Measurements from ENCODE around the gene RPL21. TPM values are rescaled to one million over a fixed set of nuclear protein-coding genes. Genes with fewer than 3 reads are reported as not detected.
A peak's percentile ranks its signal among the peaks of the same experiment; 100 is the strongest.

Gene RPL21
- total and polyA plus RNA-seq, 2 donors (not counting 1 experiment from before 2014, with no cell fraction given) = 1,937 to 2,245 TPM

DNA sequence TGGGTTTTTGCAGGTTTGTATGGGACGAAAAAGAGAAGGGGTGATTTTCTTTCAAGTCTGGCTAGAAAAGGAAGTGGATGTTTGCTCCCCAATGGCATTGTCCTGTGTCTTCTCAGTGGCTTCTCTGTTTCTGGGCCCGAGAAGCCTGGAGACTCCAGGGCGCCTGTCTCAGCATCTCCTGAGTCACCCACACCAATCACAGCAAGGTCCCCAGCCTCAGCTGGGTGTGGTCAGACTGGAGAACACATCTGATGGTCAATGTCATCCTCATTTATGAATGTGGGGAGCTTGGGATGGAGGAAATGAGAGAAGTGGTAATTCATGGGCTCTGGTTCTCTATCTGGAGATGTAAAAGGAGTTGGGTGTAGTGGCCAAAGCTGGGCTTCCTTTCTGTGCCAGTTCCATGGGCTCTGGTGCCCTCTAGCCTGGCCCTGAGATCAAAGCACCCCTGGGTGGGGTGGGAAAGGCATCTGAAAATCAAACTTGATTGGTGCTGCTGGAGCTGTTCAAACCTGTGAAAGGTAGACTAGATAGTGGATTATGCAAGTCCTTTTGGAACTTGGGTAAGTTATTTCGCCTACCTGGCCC lies 32.6 kb downstream of the RPL21 start:
- Mint-ChIP-seq H3K27me3 (no peaks in the 10 kb centered on the region), H3K9me3 (ENCODE audit: insufficient read depth) (no peaks in the 10 kb centered on the region), H3K4me3 (no peak overlapping the region), H3K27ac (no peak overlapping the region), H3K4me1 (peaks cover 5% of the 10 kb centered on the region)
- ChIA-PET POLR2A (no interaction called here), CTCF (interaction anchor here (0.5 to 3.6 kb wide), 7 partner anchors 19 to 543 kb away, joined by 3 to 47 read pairs (median 3); no protein-coding TSS in a partner anchor)
- no peak overlapping the region for H3K4me3 ChIP-seq (ENCODE audit: control extremely low read depth in 1 of 5, extremely low read depth in 1 of 5, insufficient read depth in 1 of 5, low read depth in 2 of 5, low read length in 4 of 5)
- WGBS (ENCODE audit: insufficient coverage) = 100% methylated on average over 3 of the region's 4 CpGs
- no peaks in the 10 kb centered on the region for H3K9me3 ChIP-seq (ENCODE audit: control extremely low read depth in 1 of 3, control insufficient read depth in 2 of 3, insufficient read depth in 1 of 3, low read length in 2 of 3)
- DNase-seq (peak; percentile 47), ATAC-seq (ENCODE audit: low read depth) (peak; percentile 47)
- no peaks in the 10 kb centered on the region for H3K79me2 ChIP-seq (ENCODE audit: control insufficient read depth, insufficient read depth, low read length)
- H3K27me3 ChIP-seq (replicated peaks in 1 of 4; ENCODE audit: control extremely low read depth in 1 of 4, control insufficient read depth in 3 of 4, insufficient read depth in 4 of 4, low read length in 3 of 4) = no peaks in the 10 kb centered on the region
- H3K9ac ChIP-seq (ENCODE audit: low read length) = no peak overlapping the region
- H2AFZ ChIP-seq (ENCODE audit: insufficient read depth, low read depth, low read length, poor library complexity, severe bottlenecking) = no peak overlapping the region
- intact Hi-C loops (cut with micrococcal nuclease) = loop anchor here (1.0 kb wide), 1 partner anchor 299 kb away; no protein-coding TSS in a partner anchor
- no peak overlapping the region for H3K27ac ChIP-seq (ENCODE audit: low read length in 2 of 2)
- no peak overlapping the region for H3K4me2 ChIP-seq (replicated peaks; ENCODE audit: low read depth, low read length, poor library complexity, severe bottlenecking)
- peaks cover 0 to 1% of the 10 kb centered on the region in 2 donors for H3K4me1 ChIP-seq (ENCODE audit: control insufficient read depth in 2 of 2, insufficient read depth in 2 of 2, low read length in 2 of 2)
- H3K36me3 ChIP-seq (replicated peaks in 1 of 2; ENCODE audit: control extremely low read depth in 1 of 2, control insufficient read depth in 1 of 2, extremely low read depth in 1 of 2, insufficient read depth in 2 of 2, low read length in 1 of 2) = no peaks in the 10 kb centered on the region
- TF ChIP-seq EZH2 (IDR thresholded peaks at IDR 0.05; ENCODE audit: borderline replicate concordance, insufficient read depth, low read depth, low read length, poor library complexity, severe bottlenecking) = no peak
- TF ChIP-seq, protein P1, sequence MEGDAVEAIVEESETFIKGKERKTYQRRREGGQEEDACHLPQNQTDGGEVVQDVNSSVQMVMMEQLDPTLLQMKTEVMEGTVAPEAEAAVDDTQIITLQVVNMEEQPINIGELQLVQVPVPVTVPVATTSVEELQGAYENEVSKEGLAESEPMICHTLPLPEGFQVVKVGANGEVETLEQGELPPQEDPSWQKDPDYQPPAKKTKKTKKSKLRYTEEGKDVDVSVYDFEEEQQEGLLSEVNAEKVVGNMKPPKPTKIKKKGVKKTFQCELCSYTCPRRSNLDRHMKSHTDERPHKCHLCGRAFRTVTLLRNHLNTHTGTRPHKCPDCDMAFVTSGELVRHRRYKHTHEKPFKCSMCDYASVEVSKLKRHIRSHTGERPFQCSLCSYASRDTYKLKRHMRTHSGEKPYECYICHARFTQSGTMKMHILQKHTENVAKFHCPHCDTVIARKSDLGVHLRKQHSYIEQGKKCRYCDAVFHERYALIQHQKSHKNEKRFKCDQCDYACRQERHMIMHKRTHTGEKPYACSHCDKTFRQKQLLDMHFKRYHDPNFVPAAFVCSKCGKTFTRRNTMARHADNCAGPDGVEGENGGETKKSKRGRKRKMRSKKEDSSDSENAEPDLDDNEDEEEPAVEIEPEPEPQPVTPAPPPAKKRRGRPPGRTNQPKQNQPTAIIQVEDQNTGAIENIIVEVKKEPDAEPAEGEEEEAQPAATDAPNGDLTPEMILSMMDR (IDR thresholded peaks at IDR 0.05) = peak; percentile 28
- no peaks in the 10 kb centered on the region for H4K20me1 ChIP-seq (ENCODE audit: control insufficient read depth, insufficient read depth, low read length, poor library complexity, severe bottlenecking)

GRCh38 chr13:27288392-27288791 lies 37.0 kb downstream of the RPL21 start:
- no peak for ATAC-seq (ENCODE audit: low read depth)
- ChIA-PET CTCF (no interaction called here), POLR2A (no interaction called here)
- no peaks in the 10 kb centered on the region for H3K79me2 ChIP-seq (ENCODE audit: control insufficient read depth, insufficient read depth, low read length)
- no peak overlapping the region for H3K9ac ChIP-seq (ENCODE audit: low read length)
- H3K27me3 ChIP-seq (replicated peaks in 1 of 4; ENCODE audit: control extremely low read depth in 1 of 4, control insufficient read depth in 3 of 4, insufficient read depth in 4 of 4, low read length in 3 of 4) = no peaks in the 10 kb centered on the region
- peaks cover 14 to 16% of the 10 kb centered on the region in 2 donors for H3K4me1 ChIP-seq (ENCODE audit: control insufficient read depth in 2 of 2, insufficient read depth in 2 of 2, low read length in 2 of 2)
- intact Hi-C loops (cut with micrococcal nuclease) = no loop called here
- H3K27me3 Mint-ChIP-seq = no peaks in the 10 kb centered on the region
- peaks cover 17% of the 10 kb centered on the region for H3K4me1 Mint-ChIP-seq
- no peak overlapping the region for H3K27ac Mint-ChIP-seq
- no peaks in the 10 kb centered on the region for H3K9me3 Mint-ChIP-seq (ENCODE audit: insufficient read depth)
- no peak overlapping the region for H3K4me3 Mint-ChIP-seq
- H3K4me2 ChIP-seq (replicated peaks; ENCODE audit: low read depth, low read length, poor library complexity, severe bottlenecking) = no peak overlapping the region
- H4K20me1 ChIP-seq (ENCODE audit: control insufficient read depth, insufficient read depth, low read length, poor library complexity, severe bottlenecking) = no peaks in the 10 kb centered on the region
- no peak for DNase-seq
- H3K9me3 ChIP-seq (ENCODE audit: control extremely low read depth in 1 of 3, control insufficient read depth in 2 of 3, insufficient read depth in 1 of 3, low read length in 2 of 3) = no peaks in the 10 kb centered on the region
- H3K36me3 ChIP-seq (replicated peaks in 1 of 2; ENCODE audit: control extremely low read depth in 1 of 2, control insufficient read depth in 1 of 2, extremely low read depth in 1 of 2, insufficient read depth in 2 of 2, low read length in 1 of 2) = no peaks in the 10 kb centered on the region
- H3K4me3 ChIP-seq (ENCODE audit: control extremely low read depth in 1 of 5, extremely low read depth in 1 of 5, insufficient read depth in 1 of 5, low read depth in 2 of 5, low read length in 4 of 5) = no peak overlapping the region
- H3K27ac ChIP-seq (ENCODE audit: low read length in 2 of 2) = no peak overlapping the region
- WGBS (ENCODE audit: insufficient coverage) = 91% methylated on average over 4 of the region's 4 CpGs
- TF ChIP-seq, protein P1 (IDR thresholded peaks at IDR 0.05) = no peak
- TF ChIP-seq EZH2 (IDR thresholded peaks at IDR 0.05; ENCODE audit: borderline replicate concordance, insufficient read depth, low read depth, low read length, poor library complexity, severe bottlenecking) = no peak
- H2AFZ ChIP-seq (ENCODE audit: insufficient read depth, low read depth, low read length, poor library complexity, severe bottlenecking) = no peak overlapping the region
